ENCODE results near the gene MYOZ2.
"Not testable (repeated sequence)": the region's sequence is repeated elsewhere in the genome, so short reads cannot be mapped to it uniquely, and the experiment has no call there.

The MYOZ2 gene

DNA sequence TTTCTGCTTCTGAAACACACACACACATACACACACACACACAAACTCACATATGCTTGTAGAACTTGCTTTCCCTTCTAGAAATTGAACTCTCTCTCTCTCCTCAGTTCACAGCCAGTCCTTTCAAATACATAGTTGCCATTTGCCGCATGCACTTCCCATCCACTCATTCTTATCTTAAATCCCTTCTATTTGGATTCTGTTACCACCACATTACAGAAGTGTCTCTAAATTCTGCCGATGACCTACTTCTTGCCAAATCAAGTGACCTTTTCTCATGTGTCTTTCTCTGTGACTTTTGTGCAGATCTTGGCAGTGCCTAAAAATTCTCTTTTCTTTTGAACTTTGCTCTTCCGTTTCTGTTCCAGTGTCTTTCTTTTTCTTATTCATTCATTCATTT is 7.5 kb upstream of the MYOZ2 start:
- DNase-seq (ENCODE audit: low read depth in 2 of 2) = no peak

DNA sequence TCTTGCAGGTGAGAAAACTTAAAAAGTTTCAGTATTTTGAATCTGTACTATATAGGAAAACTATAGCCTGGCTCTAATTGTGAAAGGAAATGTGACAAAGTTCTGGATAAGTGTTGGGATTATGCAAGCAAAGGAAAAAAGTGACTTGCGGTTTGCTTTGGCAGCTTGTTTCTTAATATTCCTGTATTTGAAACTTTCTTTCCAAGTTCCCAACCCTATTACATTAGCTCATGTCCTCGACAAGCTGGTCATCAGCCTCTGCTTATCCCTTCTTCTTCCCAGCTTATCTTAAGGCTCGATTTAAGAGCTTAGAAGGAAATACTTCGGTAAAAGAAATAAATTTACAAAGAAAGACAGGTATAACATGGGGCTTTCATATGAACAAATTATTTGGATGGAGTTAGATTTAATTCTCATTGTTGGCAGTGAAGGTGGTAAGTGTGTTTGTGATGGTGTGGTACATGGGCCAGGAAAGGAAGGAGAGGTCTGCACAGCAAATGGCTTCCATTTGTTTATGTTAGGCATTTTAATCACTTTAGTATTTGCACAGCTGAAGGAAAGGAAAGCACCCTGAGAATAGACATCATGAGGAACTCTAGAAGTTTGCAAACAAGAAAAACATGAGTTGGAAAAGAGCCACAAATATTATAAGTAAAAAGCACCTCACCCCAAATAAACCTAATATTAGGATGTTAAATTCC is 5.1 kb upstream of the MYOZ2 start:
- no peak for DNase-seq (ENCODE audit: low read depth in 2 of 2)

DNA sequence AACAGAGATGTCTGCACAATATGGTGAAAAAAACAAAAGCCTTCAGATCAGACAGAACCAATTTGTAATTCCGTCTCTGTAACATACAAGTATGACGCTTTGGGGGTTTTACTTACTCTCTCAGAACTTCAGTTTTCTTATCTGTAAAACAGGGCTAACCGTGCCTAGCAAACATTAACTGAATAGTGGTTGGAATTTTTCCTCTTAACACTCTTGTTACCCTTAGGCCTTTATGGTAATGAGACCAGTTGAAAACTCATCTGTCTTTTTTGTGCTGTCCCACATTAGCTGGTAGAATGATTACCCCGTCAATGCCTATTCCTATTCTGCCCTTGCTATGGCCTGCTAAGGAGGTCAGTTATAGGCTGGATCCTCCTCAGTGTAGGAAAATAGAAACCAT is 4.5 kb upstream of the MYOZ2 start:
- DNase-seq (ENCODE audit: low read depth in 2 of 2) = no peak

DNA sequence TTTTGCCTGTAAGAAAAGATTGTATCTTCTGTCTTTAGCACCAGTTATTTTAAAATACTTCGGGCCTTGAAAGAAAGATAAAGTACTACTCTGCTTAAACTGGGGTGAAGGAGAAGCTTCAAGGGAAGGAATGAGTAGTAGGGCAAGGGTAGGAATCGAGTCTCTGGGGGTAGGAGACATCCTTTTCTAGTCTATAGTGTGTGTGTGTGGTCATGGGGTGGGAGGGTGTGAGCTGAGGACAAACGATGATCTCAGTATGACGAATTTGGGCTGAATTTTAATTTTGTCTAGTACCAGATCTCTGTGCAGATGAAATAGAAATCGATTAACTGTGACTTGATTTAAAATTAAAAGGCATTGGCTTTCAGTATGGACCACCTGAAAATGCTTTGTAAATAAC is 3.3 kb upstream of the MYOZ2 start:
- DNase-seq (ENCODE audit: low read depth in 2 of 2) = no peak

DNA sequence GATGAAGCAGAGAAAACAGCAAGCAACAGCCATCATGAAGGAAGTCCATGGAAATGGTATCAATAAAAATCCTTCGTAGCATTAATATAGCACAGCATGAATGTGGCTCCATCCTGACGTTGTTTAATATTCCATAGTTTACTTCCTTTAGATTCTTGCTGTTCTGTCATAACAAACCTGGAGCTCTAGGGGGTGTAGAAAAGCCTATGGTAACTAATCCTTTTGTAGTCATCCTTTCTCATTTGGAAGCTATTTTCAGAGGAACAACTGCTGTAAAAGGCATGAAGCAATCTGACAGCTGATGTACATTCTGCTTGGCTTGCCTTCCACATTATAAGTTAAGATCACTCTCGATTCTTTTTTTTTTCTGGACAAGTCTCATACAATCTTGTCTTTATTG is 914 bp downstream of the MYOZ2 start:
- DNase-seq (ENCODE audit: low read depth in 2 of 2) = no peak

DNA sequence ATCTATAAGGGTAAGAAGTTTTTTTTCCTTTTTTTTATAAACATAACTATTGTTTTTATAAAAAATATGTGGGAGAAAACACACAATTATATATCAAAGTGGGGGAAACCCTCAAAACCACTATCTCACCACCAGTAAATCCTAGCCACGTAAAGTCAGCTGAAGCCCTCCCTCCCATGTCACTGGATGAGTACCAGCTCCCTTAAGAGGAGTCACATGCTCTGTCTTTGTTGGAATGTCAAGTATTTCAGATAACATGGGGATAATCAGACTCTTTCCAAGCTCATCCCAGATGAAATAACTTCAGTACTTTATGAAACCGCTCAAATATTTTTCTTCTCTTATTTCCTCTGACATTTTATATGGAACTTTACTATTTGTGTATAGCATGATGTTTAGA is 2.4 kb downstream of the MYOZ2 start:
- DNase-seq (ENCODE audit: low read depth in 2 of 2) = no peak

DNA sequence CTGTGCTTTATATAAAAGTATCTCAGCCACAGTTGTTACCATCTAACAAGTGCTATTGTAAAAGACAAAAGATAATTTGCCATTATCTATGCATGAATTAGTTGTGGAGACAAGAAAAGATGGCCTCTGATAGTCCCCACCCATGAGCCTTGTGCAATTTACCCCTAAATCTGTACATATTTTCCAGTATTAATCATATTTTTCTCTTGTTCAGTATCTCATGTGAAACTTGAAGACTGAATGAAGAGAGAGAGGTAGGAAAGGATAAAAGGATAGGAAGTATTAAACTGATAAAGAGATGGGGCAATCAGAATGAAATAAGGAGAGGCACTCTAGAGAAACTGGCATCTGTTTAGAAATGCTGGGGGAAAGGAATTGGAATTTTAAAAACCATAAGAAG is 3.7 kb downstream of the MYOZ2 start:
- DNase-seq (ENCODE audit: low read depth in 2 of 2) = no peak

DNA sequence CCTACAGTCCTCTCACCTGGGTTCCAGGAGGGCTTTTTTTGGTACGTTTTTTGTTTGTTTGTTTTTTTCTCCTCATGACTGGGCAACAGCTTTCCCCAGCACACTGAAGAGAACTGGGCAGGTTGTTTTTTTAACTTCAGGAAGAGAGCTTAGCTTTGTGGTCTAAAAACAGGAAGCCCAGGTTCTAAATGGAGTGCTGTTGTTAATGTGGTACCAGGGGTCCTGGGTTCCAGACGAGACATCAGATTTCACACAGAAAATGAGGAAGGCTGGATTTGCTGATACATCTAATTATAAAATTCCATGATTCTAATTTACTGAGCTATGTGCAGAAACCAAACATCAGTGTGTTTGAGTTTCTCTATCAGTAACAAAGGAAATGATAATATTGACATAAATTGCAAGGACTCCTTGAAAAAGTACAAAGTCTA is 4.2 kb downstream of the MYOZ2 start:
- no peak for DNase-seq (ENCODE audit: low read depth in 2 of 2)

DNA sequence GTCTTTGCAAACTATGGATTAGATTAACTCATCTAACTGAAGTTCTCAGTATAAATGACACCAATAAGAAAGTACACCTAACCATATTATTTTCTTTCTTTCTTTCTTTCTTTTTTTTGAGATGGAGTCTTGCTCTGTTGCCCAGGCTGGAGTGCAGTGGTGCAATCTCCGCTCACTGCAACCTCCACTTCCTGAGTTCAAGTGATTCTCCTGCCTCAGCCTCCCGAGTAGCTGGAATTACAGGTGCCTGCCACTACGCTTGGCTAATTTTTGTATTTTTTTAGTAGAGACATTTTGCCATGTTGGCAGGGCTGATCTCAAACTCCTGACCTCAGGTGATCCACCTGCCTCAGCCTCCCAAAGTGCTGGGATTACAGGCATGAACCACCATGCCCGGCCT is 5.7 kb downstream of the MYOZ2 start:
- not testable (repeated sequence) for DNase-seq (ENCODE audit: low read depth in 2 of 2)

DNA sequence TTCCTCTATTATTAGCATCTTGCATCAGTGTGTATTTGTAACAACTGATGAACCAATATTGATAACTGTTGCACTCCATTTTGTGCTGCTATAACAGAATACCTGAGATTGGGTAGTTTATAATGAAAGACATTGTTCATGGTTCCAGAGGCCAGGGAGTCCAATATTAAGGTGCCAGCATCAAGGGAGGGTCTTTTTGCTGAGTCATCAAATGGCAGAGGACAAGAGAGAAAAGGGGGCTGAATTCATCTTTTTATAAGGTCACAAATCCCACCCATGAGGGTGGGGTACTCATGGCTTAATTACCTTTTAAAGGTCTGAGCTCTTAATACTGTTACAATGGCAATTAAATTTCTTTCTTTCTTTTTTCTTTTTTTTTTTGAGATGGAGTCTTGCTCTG is 7.2 kb downstream of the MYOZ2 start:
- no peak for DNase-seq (ENCODE audit: low read depth in 2 of 2)

DNA sequence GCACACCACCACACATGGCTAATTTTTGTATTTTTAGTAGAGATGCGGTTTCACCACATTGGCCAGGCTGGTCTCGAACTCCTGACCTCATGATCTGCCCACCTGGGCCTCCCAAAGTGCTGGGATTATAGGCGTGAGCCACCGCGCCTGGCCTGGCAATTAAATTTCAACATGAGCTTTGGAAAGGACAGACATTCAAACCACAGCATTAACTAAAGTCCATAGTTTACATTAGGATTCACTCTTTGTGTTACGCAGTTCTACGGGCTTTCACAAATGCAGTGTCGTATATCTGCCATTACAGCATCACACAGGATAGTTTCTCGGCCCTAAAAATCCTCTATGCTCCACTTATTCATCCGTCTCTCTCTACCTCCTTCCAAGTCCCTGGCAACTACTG is 7.7 kb downstream of the MYOZ2 start:
- DNase-seq (ENCODE audit: low read depth in 2 of 2) = not testable (repeated sequence)

DNA sequence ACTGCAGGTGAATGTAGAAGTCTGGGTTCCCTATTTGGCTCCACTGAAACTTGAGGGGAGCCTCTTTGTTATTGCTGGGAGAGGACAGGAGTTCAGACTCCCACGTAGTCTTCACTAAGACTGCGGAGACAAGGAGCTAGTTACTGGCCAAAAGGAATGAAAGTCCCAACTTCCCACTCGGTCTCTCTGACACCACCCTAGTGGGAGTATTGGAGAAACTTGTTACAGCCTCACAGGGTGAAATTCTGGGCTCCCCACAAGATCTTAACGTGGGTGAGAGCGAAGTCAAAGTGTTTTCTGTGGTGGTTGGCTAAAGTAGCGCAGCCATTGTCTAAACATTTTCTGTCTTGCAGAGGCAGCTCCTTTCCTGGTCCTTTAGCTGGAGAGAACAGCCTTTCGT is 13.5 kb downstream of the MYOZ2 start:
- DNase-seq (ENCODE audit: low read depth in 2 of 2) = no peak

DNA sequence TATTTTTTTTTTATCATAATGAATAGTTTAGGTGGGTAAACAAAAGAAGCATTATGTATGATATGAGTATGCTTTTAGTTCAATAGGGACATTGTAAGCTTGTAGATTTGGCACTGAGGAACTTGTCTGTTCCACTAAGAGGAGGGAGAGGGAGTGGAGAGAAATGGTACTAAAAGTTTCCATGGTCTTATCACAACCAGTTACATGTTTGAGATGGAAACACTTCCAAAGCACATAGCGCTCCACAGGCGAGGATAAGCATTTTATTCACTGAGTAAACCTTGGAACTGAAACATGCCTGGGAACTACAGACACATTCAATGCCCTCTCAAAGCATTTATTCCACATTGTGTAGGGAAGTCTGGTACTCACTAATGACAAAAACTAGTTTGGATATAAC is 15.5 kb downstream of the MYOZ2 start:
- DNase-seq (ENCODE audit: low read depth in 2 of 2) = no peak

DNA sequence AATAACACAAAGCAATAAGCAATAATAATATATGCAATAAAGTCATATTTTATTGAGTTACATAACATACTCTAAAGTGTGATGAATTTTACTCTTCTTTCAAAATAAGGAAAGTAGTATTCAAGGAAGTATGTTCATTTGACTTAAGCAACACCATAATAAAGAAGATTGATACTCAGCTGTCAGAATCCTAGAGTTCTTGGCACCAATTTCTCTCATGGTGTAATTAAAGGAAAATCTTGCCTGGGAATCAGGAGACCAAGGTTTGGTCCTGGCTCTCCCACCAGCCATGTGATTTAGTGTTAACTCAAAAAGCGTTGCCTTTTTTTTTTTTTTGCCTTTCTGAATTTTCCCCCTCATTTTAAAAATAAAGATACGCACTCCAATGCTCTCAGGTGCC is 17.1 kb downstream of the MYOZ2 start:
- DNase-seq (ENCODE audit: low read depth in 2 of 2) = no peak

DNA sequence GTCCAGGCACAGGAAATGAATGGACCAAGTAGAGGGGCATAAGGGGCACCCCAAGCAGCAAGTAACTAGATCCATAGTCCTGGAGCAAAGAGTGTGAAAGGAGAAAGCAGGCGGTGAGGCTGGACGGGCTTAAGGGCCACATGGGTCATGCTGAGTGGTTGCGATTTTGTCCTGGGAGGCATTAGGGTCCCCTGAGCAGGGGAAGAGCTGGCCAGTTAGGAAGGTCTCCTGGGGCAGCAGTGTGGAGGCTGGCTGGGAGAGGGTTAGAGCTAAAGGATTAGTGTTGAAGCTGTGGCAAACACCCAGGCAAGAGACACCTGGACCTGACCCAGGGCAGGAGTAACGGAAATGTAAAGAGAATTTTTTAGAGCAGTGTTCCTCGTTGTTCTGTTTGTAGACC is 26.5 kb downstream of the MYOZ2 start:
- DNase-seq (ENCODE audit: low read depth in 2 of 2) = no peak

DNA sequence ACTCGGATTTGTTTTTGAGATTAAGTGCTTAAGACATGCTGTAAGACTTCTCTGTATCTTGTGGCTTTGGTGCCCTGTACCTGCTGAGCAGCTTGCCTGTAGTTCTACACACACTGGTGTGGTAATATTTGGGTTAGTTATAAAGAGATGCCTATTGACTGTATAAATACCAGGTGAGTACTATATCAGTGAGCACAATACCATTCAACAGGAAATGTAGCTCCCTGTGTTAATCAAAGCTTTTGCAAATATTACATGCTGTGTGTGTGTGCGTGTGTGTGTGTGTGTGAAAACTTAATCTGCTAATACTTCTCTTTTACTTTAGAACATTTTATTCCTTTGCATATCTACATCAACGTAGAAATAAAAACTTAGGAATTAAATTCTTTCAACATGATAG is 30.1 kb downstream of the MYOZ2 start:
- DNase-seq (ENCODE audit: low read depth in 2 of 2) = no peak

DNA sequence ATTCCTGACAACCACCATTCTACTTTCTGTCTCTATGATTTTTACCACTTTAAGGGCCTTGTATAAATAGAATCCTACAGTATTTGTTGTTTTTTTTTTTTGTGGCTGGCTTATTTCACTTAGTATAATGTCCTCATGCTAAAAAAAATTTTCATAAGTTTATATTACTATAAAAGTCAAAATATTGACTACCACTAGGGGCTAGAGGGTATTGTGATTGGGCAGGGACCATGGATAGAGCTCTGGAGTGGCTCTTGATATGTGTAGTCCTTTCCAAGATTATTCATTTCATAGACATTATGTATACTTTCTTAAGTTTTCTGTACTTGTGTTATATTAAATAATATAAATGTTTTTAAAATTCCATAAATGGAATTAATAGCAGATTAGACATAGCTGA is 34.6 kb downstream of the MYOZ2 start:
- no peak for DNase-seq (ENCODE audit: low read depth in 2 of 2)

DNA sequence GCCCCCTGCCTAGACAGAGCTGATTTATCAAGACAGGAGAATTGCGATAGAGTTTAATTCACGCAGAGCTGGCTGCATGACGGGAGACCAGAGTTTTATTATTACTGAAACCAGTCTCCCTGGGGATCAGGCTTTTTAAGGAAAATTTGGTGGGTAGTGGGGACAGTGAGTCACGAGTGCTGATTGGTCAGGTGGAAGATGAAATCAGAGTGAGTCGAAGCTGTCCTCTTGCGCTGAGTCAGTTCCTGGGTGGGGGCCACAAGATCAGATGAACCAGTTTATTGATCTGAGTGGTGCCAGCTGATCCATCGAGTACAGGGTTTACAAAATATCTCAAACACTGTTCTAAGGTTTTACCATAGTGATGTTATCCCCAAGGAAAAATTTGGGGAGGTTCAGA is 36.6 kb downstream of the MYOZ2 start:
- no peak for DNase-seq (ENCODE audit: low read depth in 2 of 2)

DNA sequence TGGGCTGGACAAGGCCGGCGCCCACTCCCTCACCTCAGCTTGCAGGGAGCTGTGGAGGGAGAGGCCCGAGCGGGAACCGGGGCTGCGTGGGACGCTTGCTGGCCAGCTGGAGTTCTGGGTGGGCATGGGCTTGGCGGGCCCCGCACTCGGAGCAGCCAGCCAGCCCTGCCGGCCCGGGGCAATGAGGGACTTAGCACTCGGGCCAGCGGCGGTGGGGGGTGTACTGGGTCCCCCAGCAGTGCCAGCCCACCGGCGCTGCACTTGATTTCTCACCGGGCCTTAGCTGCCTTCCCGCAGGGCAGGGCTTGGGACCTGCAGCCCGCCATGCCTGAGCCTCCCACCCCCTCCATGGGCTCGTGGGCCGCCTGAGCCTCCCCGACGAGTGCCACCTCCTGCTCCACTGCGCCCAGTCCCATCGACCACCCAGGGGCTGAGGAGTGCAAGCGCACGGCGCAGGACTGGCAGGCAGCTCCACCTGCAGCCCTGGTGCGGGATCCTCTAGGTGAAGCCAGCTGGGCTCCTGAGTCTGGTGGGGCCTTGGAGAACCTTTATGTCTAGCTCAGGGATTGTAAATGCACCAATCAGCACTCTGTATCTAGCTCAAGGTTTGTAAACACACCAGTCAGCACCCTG is 38.2 kb downstream of the MYOZ2 start:
- not testable (repeated sequence) for DNase-seq (ENCODE audit: low read depth in 2 of 2)

DNA sequence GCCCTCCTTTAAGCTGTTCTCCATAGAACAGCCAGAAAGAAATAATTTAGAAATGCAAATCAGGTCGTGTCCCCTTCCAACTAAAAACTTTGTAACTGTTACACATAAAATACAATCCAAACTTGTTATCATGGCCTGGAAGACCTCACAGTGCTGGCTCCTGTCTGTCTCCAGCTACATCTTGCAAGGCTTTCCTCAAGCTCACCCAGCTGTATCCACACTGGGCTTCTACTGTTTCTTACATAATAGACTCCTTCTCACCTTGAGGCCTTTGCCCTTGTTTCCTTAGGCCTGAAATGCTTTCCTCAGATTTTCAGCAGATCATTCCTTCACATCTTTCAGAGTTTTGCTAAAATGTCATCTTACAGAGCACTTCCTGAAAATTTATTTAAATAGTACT is 43.4 kb downstream of the MYOZ2 start:
- DNase-seq (ENCODE audit: low read depth in 2 of 2) = no peak

DNA sequence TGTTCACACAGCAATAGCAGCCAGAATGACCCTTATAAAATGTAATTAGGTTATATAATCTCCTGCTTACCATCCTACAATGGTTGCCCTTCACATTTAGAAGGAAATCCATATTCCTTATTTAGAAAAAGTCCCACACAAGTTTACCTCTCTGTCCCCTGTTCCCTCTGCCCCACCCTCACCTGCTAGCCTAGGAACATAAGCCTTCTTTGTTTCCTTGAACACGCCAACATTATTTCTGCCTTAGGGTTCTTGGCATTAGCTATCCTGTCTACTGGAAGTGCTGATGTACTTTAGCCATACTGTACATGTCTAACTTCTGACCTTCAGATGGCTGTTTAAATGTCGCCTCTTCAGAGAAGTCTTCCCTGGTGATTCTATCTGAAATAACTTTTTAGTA is 48.5 kb downstream of the MYOZ2 start:
- no peak for DNase-seq (ENCODE audit: low read depth in 2 of 2)

DNA sequence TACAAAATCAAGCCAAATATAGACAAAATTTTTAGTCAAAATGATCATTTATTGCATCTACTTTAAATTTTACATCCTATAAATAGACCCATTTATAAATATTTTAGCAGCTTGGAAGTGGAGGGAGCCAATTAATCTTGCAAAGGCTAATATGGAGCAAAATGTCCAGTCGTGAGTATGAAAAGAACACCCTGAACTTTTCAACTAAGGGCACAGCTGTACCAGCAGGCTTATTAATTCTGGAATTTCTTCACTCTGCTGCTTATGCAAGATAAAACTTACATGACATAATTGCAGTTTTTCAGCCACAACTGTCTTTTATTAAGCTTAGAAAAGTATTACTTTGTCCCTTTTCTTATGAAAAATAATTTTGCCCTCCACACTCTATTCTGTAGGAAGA is 54.0 kb downstream of the MYOZ2 start:
- no peak for DNase-seq (ENCODE audit: low read depth in 2 of 2)

DNA sequence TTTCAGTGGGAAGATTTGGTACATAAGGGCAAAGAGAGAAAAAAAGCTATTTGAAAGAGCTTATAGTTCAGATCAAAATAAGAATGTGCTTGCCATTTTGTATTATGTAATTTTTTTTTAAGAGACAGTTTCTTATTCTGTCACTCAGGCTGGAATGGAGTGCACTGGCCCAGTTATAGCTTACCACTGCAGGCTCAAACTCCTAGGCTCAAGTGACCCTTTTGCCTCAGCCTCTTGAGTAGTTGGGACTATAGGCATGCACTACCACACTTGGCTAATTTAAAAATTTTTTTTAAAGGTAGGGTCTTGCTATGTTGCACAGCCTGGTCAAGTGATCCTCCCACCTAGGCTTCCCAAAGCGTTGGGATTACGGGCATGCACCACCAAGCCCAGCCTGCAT is 54.7 kb downstream of the MYOZ2 start:
- no peak for DNase-seq (ENCODE audit: low read depth in 2 of 2)

DNA sequence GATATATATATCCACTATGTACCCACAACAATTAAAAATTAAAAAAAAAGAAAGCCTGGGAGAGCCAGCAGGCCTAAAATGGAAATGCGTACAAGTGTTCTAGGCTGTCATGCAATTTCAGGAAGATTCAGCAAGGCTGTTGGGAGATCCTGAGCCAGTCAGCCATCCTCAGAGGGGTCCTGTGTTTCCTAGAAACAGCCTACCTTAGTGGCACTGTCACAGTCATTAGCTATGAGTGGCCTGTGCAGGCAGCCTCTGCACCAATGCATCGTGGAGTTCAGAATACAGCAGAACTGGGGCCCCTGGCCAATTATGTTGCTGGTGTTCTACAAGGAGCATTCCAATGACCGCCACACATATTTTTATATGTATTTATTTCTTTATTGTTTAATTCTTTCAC is 55.9 kb downstream of the MYOZ2 start:
- no peak for DNase-seq (ENCODE audit: low read depth in 2 of 2)
